Kidney (tissue), 22 donors: Measurements from ENCODE around the gene PEX5. TPM values are rescaled to one million over a fixed set of nuclear protein-coding genes. Genes with fewer than 3 reads are reported as not detected.

Source experiments
- DNase-seq, 5 donors: peaks; one replicate each; pipeline ENCODE4 v3.0.0-alpha.2; 2013 to 2020
- FAIRE-seq: peaks from 2 replicates; lab custom pipeline; 2012; peaks lifted over from hg19 to GRCh38; lab: Jason Lieb, UNC
- H3K27ac ChIP-seq, 2 donors: one replicate each; pipeline ENCODE4 v1.7.0; 2013; ENCODE audit warnings: low read depth in 2 of 2, low read length in 2 of 2, inconsistent platforms in 1 of 2
- H3K27me3 ChIP-seq: one replicate; pipeline ENCODE4 v1.7.1; 2013; ENCODE audit warnings: low read length, inconsistent platforms; ENCODE audit not compliant: control insufficient read depth, insufficient read depth
- H3K36me3 ChIP-seq, 3 donors: one replicate each; pipeline versions ENCODE4 v1.7.0 to v1.7.1; 2013; ENCODE audit warnings: low read length in 3 of 3, control low read depth in 1 of 3, inconsistent platforms in 1 of 3; ENCODE audit not compliant: insufficient read depth in 3 of 3, control insufficient read depth in 2 of 3
- H3K4me1 ChIP-seq, 3 donors: one replicate each; pipeline versions ENCODE4 v1.7.0 to v1.7.1; 2013; ENCODE audit warnings: low read length in 3 of 3, inconsistent platforms in 1 of 3, low read depth in 1 of 3; ENCODE audit not compliant: control insufficient read depth in 2 of 3, insufficient read depth in 2 of 3
- H3K4me3 ChIP-seq, 3 donors: one replicate each; pipeline versions ENCODE4 v1.7.0 to v1.8.1; 2013; ENCODE audit warnings: low read length in 3 of 3, control low read depth in 1 of 3, inconsistent platforms in 1 of 3
- H3K9ac ChIP-seq, 3 donors: one replicate each; pipeline versions ENCODE4 v1.7.0 to v1.7.1; 2013; ENCODE audit warnings: low read length in 3 of 3, control low read depth in 1 of 3, inconsistent platforms in 1 of 3
- H3K9me3 ChIP-seq, 3 donors: one replicate each; pipeline versions ENCODE4 v1.7.0 to v1.7.1; 2013; ENCODE audit warnings: low read length in 3 of 3, control low read depth in 1 of 3, inconsistent platforms in 1 of 3; ENCODE audit not compliant: control insufficient read depth in 2 of 3, insufficient read depth in 1 of 3
- CTCF ChIP-seq: IDR thresholded peaks from 3 replicates; pipeline ENCODE4 v1.5.1; 2012; ENCODE audit warnings: mild to moderate bottlenecking, moderate library complexity, borderline replicate concordance; ENCODE audit not compliant: insufficient read depth; ENCODE audit errors: extremely low read depth
- intact Hi-C: fragments of 100-400 bp; cut with DNase I; formaldehyde crosslinking; loops from one replicate; pipeline ENCODE4 v1.11.1; 2022
- long read RNA-seq, 10 donors: library from polyadenylated mRNA in 1 of 10; unstranded in 1 of 10; transcript quantifications; one replicate each; pipeline ENCODE4 v2.0.0 and lab custom pipeline, GENCODE V29; 2021 to 2026
- polyA plus RNA-seq: library from polyadenylated mRNA; stranded (reverse); fragments of 350-450 nt; fragmentation: Illumina TruSeq; extraction: RNeasy Lipid Tissue Mini Kit (QIAGEN cat#74804); gene quantifications from one replicate; pipeline ENCODE4 v1.2.3, GENCODE V29; 2014; ENCODE audit warnings: low read depth, low replicate concordance; ENCODE audit not compliant: insufficient read depth
- total RNA-seq: library from RNA; stranded (reverse); fragmentation: NEBNext Ultra II Directional; extraction: Animal tissue kit (Norgen Biotek cat#: 25700); gene quantifications from one replicate; pipeline ENCODE4 v1.2.1, GENCODE V29; 2021
- donor health status: control.
- donor health status: control.
- donor health status: control.
- donor health status: control.
- donor health status: control.
- donor health status: DM: yes; HTN: yes; CAD: no.
- donor health status: Normal renal cell carcinoma (clear cell type).

PEX5 gene
- total RNA-seq (42.3 TPM), polyA plus RNA-seq (30.8 TPM)
- long read RNA-seq, donor 1, result 0 reads
- long read RNA-seq, donor 2, partial matches to known transcripts, result 12 of 14 reads
- long read RNA-seq, donor 2, other reads (novel, unspliced or antisense), result 0 of 14 reads
- long read RNA-seq, donor 3, partial matches to known transcripts, result 0 of 2 reads
- long read RNA-seq, donor 3, other reads (novel, unspliced or antisense), result 0 of 2 reads
- long read RNA-seq, donor 4, partial matches to known transcripts, result 7 of 9 reads
- long read RNA-seq, donor 4, other reads (novel, unspliced or antisense), result 0 of 9 reads
- long read RNA-seq, donor 5, result 0 reads
- long read RNA-seq, donor 6, result 0 reads
- long read RNA-seq, donor 7, partial matches to known transcripts, result 2 of 9 reads
- long read RNA-seq, donor 7, other reads (novel, unspliced or antisense), result 7 of 9 reads
- long read RNA-seq, donor 8, partial matches to known transcripts, result 19 of 19 reads
- long read RNA-seq, donor 8, other reads (novel, unspliced or antisense), result 0 of 19 reads
- long read RNA-seq, donor 9, partial matches to known transcripts, result 0 of 2 reads
- long read RNA-seq, donor 9, other reads (novel, unspliced or antisense), result 0 of 2 reads
- long read RNA-seq, donor 10, result 0 reads

DNA sequence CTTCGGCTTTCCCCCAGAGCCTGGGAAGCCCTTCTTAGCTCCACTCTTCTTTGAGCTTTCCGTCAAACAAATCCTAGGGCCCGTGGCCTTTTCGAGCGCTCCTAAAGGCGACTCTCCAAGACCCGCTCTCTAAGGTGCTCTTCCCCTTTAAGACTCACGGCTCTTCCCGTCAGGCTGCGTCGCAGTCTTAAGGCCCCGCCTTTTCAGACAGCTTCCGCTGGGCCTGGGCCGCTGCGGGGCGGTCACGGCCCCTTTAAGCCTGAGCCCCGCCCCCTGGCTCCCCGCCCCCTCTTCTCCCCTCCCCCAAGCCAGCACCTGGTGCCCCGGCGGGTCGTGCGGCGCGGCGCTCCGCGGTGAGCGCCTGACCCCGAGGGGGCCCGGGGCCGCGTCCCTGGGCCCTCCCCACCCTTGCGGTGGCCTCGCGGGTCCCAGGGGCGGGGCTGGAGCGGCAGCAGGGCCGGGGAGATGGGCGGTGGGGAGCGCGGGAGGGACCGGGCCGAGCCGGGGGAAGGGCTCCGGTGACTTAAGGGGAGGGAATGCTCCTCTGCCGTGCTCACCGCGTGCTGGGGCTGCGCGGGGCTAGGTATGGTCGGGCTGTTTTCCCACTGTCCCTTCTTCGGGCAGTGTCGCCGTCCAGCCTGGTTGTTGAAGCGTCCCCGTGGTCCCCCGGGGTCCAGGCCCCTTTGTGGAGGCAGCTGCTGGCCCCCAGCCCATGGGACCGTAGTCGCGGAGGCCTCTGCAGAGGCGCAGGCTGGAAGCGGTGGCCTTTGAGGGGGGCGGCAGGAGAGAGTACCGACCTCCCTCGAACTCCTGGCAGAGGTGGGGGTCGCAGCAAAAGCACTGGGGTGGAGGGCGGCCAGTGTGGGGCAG is at the start of gene PEX5:
PEX5 (plus strand) TSS at position 289 of the 870 bp plus-strand sequence. CDS start 692 bp downstream, outside the sequence.
- Histone ChIP-seq H3K27me3 (no peaks in the 10 kb centered on the region), H3K9me3 (no peaks in the 10 kb centered on the region), H3K36me3 (peaks cover 0 to 3% (median 0%) of the 10 kb centered on the region in 3 donors), H3K27ac (peak within 1 kb of the TSS; percentile 88 to 98), H3K4me3 (peak within 1 kb of the TSS; percentile 85 to 99 (median 90)), H3K9ac (peak within 1 kb of the TSS; percentile 68 to 99 (median 98)), H3K4me1 (peaks cover 6 to 20% (median 14%) of the 10 kb centered on the region in 3 donors)
- TF ChIP-seq CTCF, result no peak
- intact Hi-C loops, result no loop called here
- no peak for FAIRE-seq
- DNase-seq, result peak; percentile 94 to 98 (median 96)

- no peak overlapping the region for H3K9ac ChIP-seq
- no peaks in the 10 kb centered on the region for H3K9me3 ChIP-seq
- intact Hi-C loops, result no loop called here
- H3K4me3 ChIP-seq, result no peak overlapping the region
- no peaks in the 10 kb centered on the region for H3K4me1 ChIP-seq
- DNase-seq (no peak), FAIRE-seq (no peak)
- H3K36me3 ChIP-seq, result peaks cover 0 to 43% (median 12%) of the 10 kb centered on the region in 3 donors
- no peaks in the 10 kb centered on the region for H3K27me3 ChIP-seq
- H3K27ac ChIP-seq, result no peak overlapping the region
- TF ChIP-seq CTCF, result no peak
Observed at GRCh38 chr12:7141351-7142005, 48.0 kb upstream of the PEX5 start.

GRCh38 chr12:7142056-7142644 is 47.3 kb upstream of the PEX5 start:
- no peak for FAIRE-seq
- peak; percentile 61 for TF ChIP-seq CTCF
- Histone ChIP-seq H3K36me3 (peaks cover 0 to 36% (median 5%) of the 10 kb centered on the region in 3 donors), H3K9ac (no peak overlapping the region), H3K4me3 (no peak overlapping the region), H3K27ac (no peak overlapping the region), H3K4me1 (no peaks in the 10 kb centered on the region), H3K27me3 (no peaks in the 10 kb centered on the region), H3K9me3 (no peaks in the 10 kb centered on the region)
- intact Hi-C loops, result no loop called here
- peak in 4 of 5 donors; percentile 45 to 54 (median 51) for DNase-seq
